Measurements from ENCODE around the gene GALNT10.

GALNT10 gene

GRCh38 chr5:154300207-154300883 is 109.8 kb downstream of the GALNT10 start:
- DNase-seq: no peak

- DNase-seq: no peak
Observed at GRCh38 chr5:154301726-154302125, 111.2 kb downstream of the GALNT10 start.

- DNase-seq: no peak
Observed at GRCh38 chr5:154302161-154302560, 111.6 kb downstream of the GALNT10 start.

GRCh38 chr5:154303133-154303532 is 112.6 kb downstream of the GALNT10 start:
- DNase-seq: no peak

GRCh38 chr5:154308443-154309370 is 118.2 kb downstream of the GALNT10 start:
- DNase-seq: no peak

- no peak for DNase-seq
Observed at GRCh38 chr5:154309371-154309745, 118.8 kb downstream of the GALNT10 start.

- no peak for DNase-seq
Observed at GRCh38 chr5:154309805-154310204, 119.3 kb downstream of the GALNT10 start.

- DNase-seq: no peak
Observed at GRCh38 chr5:154311362-154311761, 120.8 kb downstream of the GALNT10 start.

GRCh38 chr5:154312000-154312399 is 121.5 kb downstream of the GALNT10 start:
- no peak for DNase-seq

- DNase-seq: no peak
Observed at GRCh38 chr5:154312576-154312975, 122.0 kb downstream of the GALNT10 start.

GRCh38 chr5:154313360-154314017 is 123.0 kb downstream of the GALNT10 start:
- no peak for DNase-seq

- DNase-seq: no peak
Observed at GRCh38 chr5:154315196-154315595, 124.7 kb downstream of the GALNT10 start.

GRCh38 chr5:154315756-154316155 is 125.2 kb downstream of the GALNT10 start:
- no peak for DNase-seq

- DNase-seq: no peak
Observed at GRCh38 chr5:154316223-154316935, 125.8 kb downstream of the GALNT10 start.

GRCh38 chr5:154317916-154318315 is 127.4 kb downstream of the GALNT10 start:
- no peak for DNase-seq

- no peak for DNase-seq
Observed at GRCh38 chr5:154318691-154319090, 128.2 kb downstream of the GALNT10 start.

- no peak for DNase-seq
Observed at GRCh38 chr5:154319736-154320135, 129.2 kb downstream of the GALNT10 start.

- no peak for DNase-seq
Observed at GRCh38 chr5:154320224-154321089, 129.9 kb downstream of the GALNT10 start.

GRCh38 chr5:154321546-154321945 is 131.0 kb downstream of the GALNT10 start:
- no peak for DNase-seq

GRCh38 chr5:154324033-154324432 is 133.5 kb downstream of the GALNT10 start:
- DNase-seq: no peak

GRCh38 chr5:154325566-154325965 is 135.0 kb downstream of the GALNT10 start:
- DNase-seq: peak; percentile 17

GRCh38 chr5:154329062-154329461 is 138.5 kb downstream of the GALNT10 start:
- no peak for DNase-seq
